ENCODE measurements around the gene SBK2.

DNA sequence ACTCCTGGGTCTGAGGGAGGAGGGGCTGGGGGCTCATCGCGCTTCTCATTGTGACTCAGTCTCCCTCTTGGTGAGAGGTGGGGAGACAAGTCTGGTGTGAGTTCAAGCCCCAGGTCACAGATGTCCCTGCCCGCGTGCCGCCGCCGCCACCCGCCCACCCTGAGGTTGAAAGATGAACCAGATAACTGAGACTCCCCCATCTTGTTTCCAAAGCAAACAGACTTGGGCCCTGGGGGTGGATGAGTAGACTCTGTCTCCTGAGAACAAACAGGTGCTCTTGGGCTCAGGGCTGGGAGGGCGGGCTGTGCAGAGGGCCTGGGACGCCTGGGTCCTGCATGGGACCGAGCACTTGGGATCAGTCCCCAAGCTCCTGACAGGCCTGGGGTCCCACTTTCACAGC lies 567 bp downstream of the SBK2 start:
- no peak for TF ChIP-seq POLR2AphosphoS5 (IDR thresholded peaks at IDR 0.05)
- TF ChIP-seq, protein P1, sequence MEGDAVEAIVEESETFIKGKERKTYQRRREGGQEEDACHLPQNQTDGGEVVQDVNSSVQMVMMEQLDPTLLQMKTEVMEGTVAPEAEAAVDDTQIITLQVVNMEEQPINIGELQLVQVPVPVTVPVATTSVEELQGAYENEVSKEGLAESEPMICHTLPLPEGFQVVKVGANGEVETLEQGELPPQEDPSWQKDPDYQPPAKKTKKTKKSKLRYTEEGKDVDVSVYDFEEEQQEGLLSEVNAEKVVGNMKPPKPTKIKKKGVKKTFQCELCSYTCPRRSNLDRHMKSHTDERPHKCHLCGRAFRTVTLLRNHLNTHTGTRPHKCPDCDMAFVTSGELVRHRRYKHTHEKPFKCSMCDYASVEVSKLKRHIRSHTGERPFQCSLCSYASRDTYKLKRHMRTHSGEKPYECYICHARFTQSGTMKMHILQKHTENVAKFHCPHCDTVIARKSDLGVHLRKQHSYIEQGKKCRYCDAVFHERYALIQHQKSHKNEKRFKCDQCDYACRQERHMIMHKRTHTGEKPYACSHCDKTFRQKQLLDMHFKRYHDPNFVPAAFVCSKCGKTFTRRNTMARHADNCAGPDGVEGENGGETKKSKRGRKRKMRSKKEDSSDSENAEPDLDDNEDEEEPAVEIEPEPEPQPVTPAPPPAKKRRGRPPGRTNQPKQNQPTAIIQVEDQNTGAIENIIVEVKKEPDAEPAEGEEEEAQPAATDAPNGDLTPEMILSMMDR (IDR thresholded peaks at IDR 0.05): no peak
